Endodermal cell (in vitro differentiated cells): ENCODE data around the gene GSG1L2. TPM values are rescaled to one million over a fixed set of nuclear protein-coding genes. Genes with fewer than 3 reads are reported as not detected.

ENCODE experiments used
- DNase-seq: peaks from one replicate; pipeline ENCODE4 v3.0.0-alpha.2; 2017
- H3K27ac ChIP-seq: 2 replicates; pipeline ENCODE4 v1.5.1; 2013; ENCODE audit warnings: mild to moderate bottlenecking, low read depth, low read length, moderate library complexity
- H3K27me3 ChIP-seq: 2 replicates; pipeline ENCODE4 v1.6.1; 2013; ENCODE audit warnings: mild to moderate bottlenecking, low read length, moderate library complexity; ENCODE audit not compliant: insufficient read depth, control insufficient read depth, poor library complexity, severe bottlenecking
- H3K36me3 ChIP-seq: 2 replicates; pipeline ENCODE4 v1.7.0; 2013; ENCODE audit warnings: mild to moderate bottlenecking, low read length, moderate library complexity; ENCODE audit not compliant: control insufficient read depth, insufficient read depth
- H3K4me1 ChIP-seq: one replicate; pipeline ENCODE4 v1.7.0; 2013; ENCODE audit warnings: low read length; ENCODE audit not compliant: control insufficient read depth, insufficient read depth
- H3K4me3 ChIP-seq: 2 replicates; pipeline ENCODE4 v1.5.1; 2013; ENCODE audit warnings: mild to moderate bottlenecking, low read length, moderate library complexity
- H3K9ac ChIP-seq: 2 replicates; pipeline ENCODE4 v1.6.1; 2013; ENCODE audit warnings: mild to moderate bottlenecking, low read length, moderate library complexity; ENCODE audit not compliant: poor library complexity, severe bottlenecking; ENCODE audit errors: extremely low read depth
- H3K9me3 ChIP-seq: 2 replicates; pipeline ENCODE4 v1.6.1; 2013; ENCODE audit warnings: mild to moderate bottlenecking, low read length, moderate library complexity; ENCODE audit not compliant: control insufficient read depth
- H3K27ac Mint-ChIP-seq: 2 replicates; pipeline ENCODE4 v1.8.0; 2020; ENCODE audit warnings: mixed read lengths
- H3K27me3 Mint-ChIP-seq: 2 replicates; pipeline ENCODE4 v1.8.0; 2021; ENCODE audit warnings: mild to moderate bottlenecking, mixed read lengths; ENCODE audit not compliant: insufficient read depth
- H3K36me3 Mint-ChIP-seq: 2 replicates; pipeline ENCODE4 v1.8.0; 2020; ENCODE audit warnings: low read depth, mixed read lengths
- H3K4me1 Mint-ChIP-seq: 2 replicates; pipeline ENCODE4 v1.8.0; 2020; ENCODE audit warnings: mixed read lengths
- H3K4me3 Mint-ChIP-seq: 2 replicates; pipeline ENCODE4 v1.8.0; 2020; ENCODE audit warnings: mild to moderate bottlenecking, moderate library complexity, mixed read lengths
- H3K9me3 Mint-ChIP-seq: 2 replicates; pipeline ENCODE4 v1.8.0; 2020; ENCODE audit warnings: mild to moderate bottlenecking, mixed read lengths
- CTCF ChIP-seq: fragments of 200-600 bp; sonication (generic); conservative IDR thresholded peaks from 2 replicates; pipeline ENCODE4 v1.5.0; 2021; ENCODE audit warnings: antibody characterized with exemption, mild to moderate bottlenecking
- WGBS, 2 experiments: methylation state at CpG; one replicate each; pipeline versions ENCODE4 v1.1.5 to v1.1.7; 2013; ENCODE audit warnings: missing lambda C conversion rate in 2 of 2, mixed read lengths in 1 of 2; ENCODE audit not compliant: insufficient coverage in 1 of 2, insufficient read length in 1 of 2; 5-methylcytosine and 5-hydroxymethylcytosine counted together
- total RNA-seq, 2 donors: library from RNA; stranded (reverse); fragmentation: NEBNext Ultra II Directional in 1 of 2; extraction: Animal tissue kit (Norgen Biotek cat#: 25700) in 1 of 2; gene quantifications; 2 replicates in 1 of 2; 3 replicates in 1 of 2; pipeline ENCODE4 v1.2.1, GENCODE V29; 2021

The GSG1L2 gene
- total RNA-seq, 2 donors from 2014 or later = not detected

GRCh38 chr17:9862949-9863348 is 41.1 kb upstream of the GSG1L2 start:
- no peaks in the 10 kb centered on the region for H3K36me3 Mint-ChIP-seq
- H3K4me1 Mint-ChIP-seq = no peaks in the 10 kb centered on the region
- 87 to 88% methylated on average over 3 to 4 of the region's 4 CpGs for WGBS, 2 experiments

GRCh38 chr17:9862220-9862619 is 40.3 kb upstream of the GSG1L2 start:
- Mint-ChIP-seq H3K4me3 (no peak overlapping the region), H3K4me1 (no peaks in the 10 kb centered on the region), H3K36me3 (no peaks in the 10 kb centered on the region), H3K27me3 (peaks cover 6% of the 10 kb centered on the region), H3K27ac (no peak overlapping the region), H3K9me3 (peaks cover 19% of the 10 kb centered on the region)
- Histone ChIP-seq H3K4me1 (no peaks in the 10 kb centered on the region), H3K27ac (no peak overlapping the region), H3K36me3 (no peaks in the 10 kb centered on the region), H3K9ac (no peak overlapping the region), H3K9me3 (peaks cover 14% of the 10 kb centered on the region), H3K4me3 (no peak overlapping the region), H3K27me3 (no peaks in the 10 kb centered on the region)
- WGBS, 2 experiments = no CpG with 5 or more reads among the region's 1 CpG
- TF ChIP-seq CTCF = no peak
- DNase-seq = peak; percentile 32

More at GRCh38 chr17:9862949-9863348, 41.1 kb upstream of the GSG1L2 start:
- Histone ChIP-seq H3K4me1 (no peaks in the 10 kb centered on the region), H3K4me3 (no peak overlapping the region), H3K9ac (no peak overlapping the region), H3K9me3 (peaks cover 9% of the 10 kb centered on the region), H3K27me3 (no peaks in the 10 kb centered on the region), H3K36me3 (no peaks in the 10 kb centered on the region), H3K27ac (no peak overlapping the region)
- peaks cover 19% of the 10 kb centered on the region for H3K9me3 Mint-ChIP-seq
- peak; percentile 13 for DNase-seq
- TF ChIP-seq CTCF = no peak
- peaks cover 6% of the 10 kb centered on the region for H3K27me3 Mint-ChIP-seq
- no peak overlapping the region for H3K27ac Mint-ChIP-seq
- no peak overlapping the region for H3K4me3 Mint-ChIP-seq

- peaks cover 14% of the 10 kb centered on the region for H3K9me3 ChIP-seq
- H3K36me3 ChIP-seq = no peaks in the 10 kb centered on the region
- H3K4me1 Mint-ChIP-seq = no peaks in the 10 kb centered on the region
- no peaks in the 10 kb centered on the region for H3K27me3 ChIP-seq
- no peaks in the 10 kb centered on the region for H3K4me1 ChIP-seq
- no peak overlapping the region for H3K4me3 Mint-ChIP-seq
- H3K9me3 Mint-ChIP-seq = peaks cover 20% of the 10 kb centered on the region
- no peak for TF ChIP-seq CTCF
- DNase-seq = peak; percentile 12
- no peak overlapping the region for H3K27ac ChIP-seq
- H3K9ac ChIP-seq = no peak overlapping the region
- WGBS, 2 experiments = 71 to 91% methylated on average over 5 to 7 of the region's 7 CpGs
- no peaks in the 10 kb centered on the region for H3K36me3 Mint-ChIP-seq
- no peak overlapping the region for H3K27ac Mint-ChIP-seq
- H3K27me3 Mint-ChIP-seq = peaks cover 13% of the 10 kb centered on the region
- H3K4me3 ChIP-seq = no peak overlapping the region
Measured at GRCh38 chr17:9860851-9861250, 39.0 kb upstream of the GSG1L2 start.
